HT1080 (cell line): ENCODE data around the gene LTBP1. TPM values are rescaled to one million over a fixed set of nuclear protein-coding genes. Genes with fewer than 3 reads are reported as not detected.
A peak's percentile ranks its signal among the peaks of the same experiment; 100 is the strongest.
"Not testable (repeated sequence)": the region's sequence is repeated elsewhere in the genome, so short reads cannot be mapped to it uniquely, and the experiment has no call there.

ENCODE experiments used
- DNase-seq: peaks from one replicate; pipeline ENCODE4 v3.0.0-alpha.2; 2015; ENCODE audit warnings: low read depth
- total RNA-seq: library from RNA; depleted of rRNA; stranded (reverse); fragments of >200 nt; shearing (Covaris generic); gene quantifications from 2 replicates; pipeline ENCODE4 v1.2.3, GENCODE V29; 2014

LTBP1 gene
- total RNA-seq, 1 experiment from 2014 or later: 40.5 TPM

- no peak for DNase-seq
These were observed 91.5 kb downstream of the LTBP1 start for GRCh38 chr2:33038230-33038629.

DNA sequence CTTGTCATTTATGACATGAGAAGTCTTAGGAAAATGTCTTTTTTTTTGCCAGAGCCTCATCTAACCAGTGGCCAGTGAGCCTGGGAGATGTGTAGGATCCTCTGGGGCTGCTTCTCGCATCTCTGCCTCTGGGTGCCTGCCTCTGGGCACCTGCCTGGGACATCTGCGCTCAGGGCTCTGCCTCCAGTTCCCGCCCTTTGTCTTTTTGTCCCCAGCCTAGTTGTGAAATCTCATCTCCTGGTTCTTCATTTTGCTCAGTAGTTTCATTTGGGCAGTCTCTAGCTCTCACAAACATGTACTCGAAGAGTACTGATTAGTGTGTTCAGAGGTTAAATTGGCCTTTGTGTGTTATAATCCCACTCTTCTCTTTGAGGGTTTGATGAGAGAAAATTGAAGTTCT, 92.0 kb downstream of the LTBP1 start:
- no peak for DNase-seq

GRCh38 chr2:33040541-33040940, 93.8 kb downstream of the LTBP1 start:
- no peak for DNase-seq

GRCh38 chr2:33042265-33042664, 95.5 kb downstream of the LTBP1 start:
- DNase-seq: no peak

DNA sequence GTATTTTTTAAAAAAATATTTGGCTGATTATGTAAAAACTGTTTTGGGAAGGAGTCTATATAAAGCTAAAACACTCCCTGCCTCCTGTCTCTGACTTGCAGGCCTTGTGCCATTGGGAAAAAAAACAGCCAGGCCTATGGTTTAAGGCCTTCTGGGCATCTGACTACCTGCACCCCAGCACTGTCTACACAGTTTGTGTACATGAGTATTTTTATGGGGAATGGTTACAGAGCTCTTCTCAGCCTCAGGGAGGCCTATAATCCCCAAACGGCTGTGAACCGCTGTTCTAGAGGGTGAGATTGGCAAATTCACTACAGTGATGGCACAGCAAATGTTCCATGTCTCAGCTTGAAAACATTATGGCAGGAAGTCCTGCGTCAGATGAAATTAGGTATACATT, 96.1 kb downstream of the LTBP1 start:
- DNase-seq: no peak

DNA sequence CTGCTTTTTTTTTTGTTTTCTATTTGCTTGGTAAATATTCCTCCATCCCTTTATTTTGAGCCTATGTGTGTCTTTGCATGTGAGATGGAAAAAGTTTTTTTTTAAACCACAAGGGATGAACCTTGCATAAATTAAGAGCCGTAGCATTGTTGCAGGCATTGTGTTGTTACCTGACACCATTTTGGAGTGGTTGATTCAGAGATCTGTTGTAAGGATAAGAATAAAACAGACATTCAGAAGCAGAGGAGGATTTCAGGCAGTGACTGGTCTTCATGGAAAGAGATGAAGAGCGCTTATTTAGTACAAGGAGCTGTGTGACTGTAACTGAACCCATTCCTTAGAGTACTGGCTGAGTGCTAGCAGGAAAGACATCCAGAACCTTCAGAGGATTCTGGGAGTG, 101.2 kb downstream of the LTBP1 start:
- DNase-seq: peak; percentile 23

- peak; percentile 73 for DNase-seq
These were observed 105.0 kb downstream of the LTBP1 start for GRCh38 chr2:33051586-33052360.

GRCh38 chr2:33052361-33052735, 105.6 kb downstream of the LTBP1 start:
- DNase-seq: no peak

DNA sequence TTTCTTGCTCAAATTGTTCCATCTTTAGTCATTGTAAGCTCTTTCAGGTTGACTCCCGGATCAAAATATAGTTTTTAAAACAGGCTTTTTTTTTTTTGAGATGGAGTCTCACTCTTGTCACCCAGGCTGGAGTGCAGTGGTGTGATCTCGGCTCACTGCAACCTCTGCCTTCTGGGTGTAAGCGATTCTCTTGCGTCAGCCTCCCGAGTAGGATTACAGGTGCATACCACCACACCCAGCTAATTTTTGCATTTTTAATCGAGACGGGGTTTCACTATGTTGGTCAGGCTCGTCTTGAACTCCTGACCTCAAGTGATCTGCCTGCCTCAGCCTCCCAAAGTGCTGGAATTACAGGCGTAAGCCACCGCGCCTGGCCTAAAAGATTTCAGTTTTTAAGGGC, 106.0 kb downstream of the LTBP1 start:
- DNase-seq: not testable (repeated sequence)

DNA sequence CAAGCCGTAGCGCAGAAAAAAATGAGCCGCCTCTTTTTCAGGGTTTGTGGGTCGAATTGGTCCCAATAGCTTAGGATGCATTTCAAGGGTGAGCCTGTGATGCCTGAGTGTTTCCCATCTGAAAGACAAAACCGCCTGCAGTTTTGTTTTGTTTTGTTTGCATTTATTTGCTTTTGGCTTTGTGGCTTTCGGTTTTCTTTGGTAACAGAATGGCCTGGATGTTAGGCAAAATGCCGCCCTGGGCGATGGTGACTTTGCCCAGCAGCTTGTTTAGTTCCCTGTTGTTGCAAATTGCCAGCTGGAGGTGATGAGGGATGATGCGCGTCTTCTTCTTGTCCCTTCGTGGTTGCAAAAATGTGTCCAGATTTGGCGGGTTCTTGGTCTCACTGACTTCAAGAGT, 109.4 kb downstream of the LTBP1 start:
- DNase-seq: no peak

- not testable (repeated sequence) for DNase-seq
These were observed 110.7 kb downstream of the LTBP1 start for GRCh38 chr2:33057307-33058028.

DNA sequence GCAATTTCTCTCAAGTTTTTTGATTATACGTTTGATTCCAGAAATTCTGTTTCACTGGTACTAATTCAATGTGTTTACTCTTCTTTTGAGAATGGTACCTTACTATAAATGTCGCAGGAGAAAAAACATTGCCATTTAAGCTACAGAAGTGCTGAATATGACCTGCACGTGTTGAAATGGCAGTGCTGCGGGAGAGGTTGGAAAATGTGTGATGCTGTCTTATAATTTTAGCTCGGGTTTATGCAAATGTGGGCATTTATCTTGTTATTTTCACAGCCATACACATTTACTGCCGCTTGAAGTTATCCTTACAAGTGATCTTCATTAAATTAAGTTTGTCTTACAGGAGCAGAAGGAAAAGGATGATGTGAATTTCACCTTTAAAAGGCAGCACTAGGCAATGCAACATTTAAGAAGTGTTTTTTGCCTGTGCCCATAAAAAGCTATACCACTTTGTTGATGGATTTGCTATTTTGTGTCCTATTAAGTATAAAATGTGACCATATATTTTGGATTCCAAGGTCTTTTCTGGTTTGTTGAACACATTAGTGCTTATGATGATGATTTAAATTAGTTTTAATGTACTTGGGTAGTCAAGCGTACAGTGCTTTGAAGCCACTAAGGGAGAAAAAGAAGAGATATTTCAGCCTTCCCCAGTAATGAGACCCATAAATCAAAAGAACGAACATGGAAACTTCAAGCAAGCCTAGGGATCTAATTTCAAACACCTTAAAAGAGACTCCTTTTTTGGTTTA, 112.1 kb downstream of the LTBP1 start:
- DNase-seq: no peak

GRCh38 chr2:33059471-33060156, 112.9 kb downstream of the LTBP1 start:
- DNase-seq: no peak

DNA sequence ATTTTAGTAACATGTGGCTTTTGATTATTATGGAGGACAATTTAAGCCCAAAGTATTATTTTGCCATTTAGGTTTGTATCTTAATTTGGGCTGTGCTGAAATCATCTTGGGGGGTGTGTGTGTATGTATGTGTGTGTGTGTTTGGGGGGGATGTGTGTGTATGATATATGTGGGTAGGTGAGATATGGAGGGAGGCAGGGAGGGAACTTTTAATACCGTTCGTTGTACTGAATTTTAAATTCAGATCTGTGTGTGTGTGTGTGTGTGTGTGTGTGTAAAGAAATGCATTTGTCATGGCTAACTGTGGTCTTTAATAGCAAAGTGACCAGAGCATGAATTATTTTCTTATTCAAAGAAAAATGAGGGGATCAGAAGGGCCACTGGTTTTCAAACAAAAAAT, 113.7 kb downstream of the LTBP1 start:
- DNase-seq: no peak

- DNase-seq: peak; percentile 22
These were observed 116.0 kb downstream of the LTBP1 start for GRCh38 chr2:33062665-33063250.

DNA sequence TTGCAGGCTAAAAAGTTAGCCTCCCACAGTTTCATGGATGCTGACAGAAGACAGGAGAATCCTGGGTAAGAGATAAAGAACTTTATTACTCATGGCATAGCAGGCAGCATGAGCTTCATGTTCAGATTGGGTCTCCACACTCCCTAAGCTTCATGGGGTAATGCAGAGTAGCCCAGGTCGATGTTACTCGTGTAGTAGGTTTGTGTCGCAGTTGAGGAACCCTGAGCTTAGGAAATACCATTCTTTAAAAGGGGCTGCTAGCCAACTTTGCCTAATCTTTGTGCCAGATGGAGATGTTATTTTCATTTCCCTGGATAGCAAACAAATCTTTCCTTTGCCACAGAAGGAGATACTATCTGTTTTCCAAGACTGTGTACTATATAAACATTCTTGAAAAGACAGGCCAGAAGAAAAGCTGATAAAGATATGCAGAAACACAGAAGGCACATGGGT, 117.6 kb downstream of the LTBP1 start:
- no peak for DNase-seq

DNA sequence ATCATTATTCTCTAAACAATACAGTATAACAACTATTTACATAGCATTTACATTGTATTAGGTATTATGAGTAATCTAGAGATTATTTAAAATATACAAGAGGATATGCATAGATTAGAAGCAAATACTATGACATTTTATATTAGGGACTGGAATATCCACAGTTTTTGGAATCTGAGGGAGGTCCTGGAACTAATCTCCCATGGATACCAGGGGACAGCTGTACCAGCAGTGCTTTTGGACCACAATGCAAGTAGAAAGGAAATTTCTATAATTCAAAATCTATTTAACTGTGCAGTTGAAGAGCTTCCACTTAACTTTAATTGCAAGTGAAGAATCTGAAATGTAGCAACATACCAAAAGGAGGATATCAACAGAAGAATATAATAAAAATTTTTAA, 120.8 kb downstream of the LTBP1 start:
- DNase-seq: no peak

- DNase-seq: peak; percentile 72
These were observed 121.5 kb downstream of the LTBP1 start for GRCh38 chr2:33068261-33068660.

GRCh38 chr2:33069894-33070651, 123.3 kb downstream of the LTBP1 start:
- DNase-seq: peak; percentile 100

- DNase-seq: no peak
These were observed 124.8 kb downstream of the LTBP1 start for GRCh38 chr2:33071591-33071990.
